Measurements from ENCODE around the gene FILIP1L.

GRCh38 chr3:100081986-100082692, 32.2 kb downstream of the FILIP1L start:
- TF ChIP-seq CTCF (IDR thresholded peaks at IDR 0.05) (no peak), POLR2A (IDR thresholded peaks at IDR 0.05) (no peak)

All from heart left ventricle (tissue), 13 donors.